Spleen (tissue), 11 donors: Measurements from ENCODE around the gene TUBA8. TPM values are rescaled to one million over a fixed set of nuclear protein-coding genes. Genes with fewer than 3 reads are reported as not detected.

Experiments
- polyA plus RNA-seq, 3 donors: library from polyadenylated mRNA; stranded (reverse); fragments of 200-250 nt; gene quantifications; one replicate each; pipeline ENCODE4 v1.2.1, GENCODE V29; 2013
- small RNA-seq, 4 donors: library from RNA; depleted of rRNA; stranded (forward); fragments of <200 nt; gene quantifications; one replicate each; pipeline ENCODE3, GENCODE V24; 2016
- total RNA-seq, 7 donors: library from RNA; depleted of rRNA in 3 of 7; stranded (reverse); fragments of >200 nt in 3 of 7; fragmentation: NEBNext Ultra II Directional in 4 of 7; extraction: Animal tissue kit (Norgen Biotek cat#: 25700) in 4 of 7; gene quantifications; one replicate each; pipeline versions ENCODE4 v1.1.0 to v1.2.1, GENCODE V29; 2016 to 2021
- donor health status: healthy with polysubstance abuse.
- donor health status: DM: no; HTN: no; CAD: no; lungs with moderate emphysema.
- donor health status: DM: no; HTN: no; CAD: no.
- donor health status: Bipolar disorder and iron deficiency.
- donor health status: healthy.
- donor health status: DM: no; HTN: no; CAD: no.
- donor health status: DM: yes; HTN: yes; CAD: no.

TUBA8 gene
- total and polyA plus RNA-seq, 10 donors: 2.2 to 5.7 (median 3.8) TPM

Small RNA genes lying within 50 kb of the gene (small RNA-seq; reads per million reads assigned to genes)
- gene AC016027.5: 0 reads per million in 4 donors

Other genes starting within 250 kb of the TUBA8 start
- gene MICAL3, start 86.2 kb upstream of the TUBA8 start, total RNA-seq: 100 to 1,000 TPM in 2 of 7 donors, 10 to 100 TPM in 5; 54.3 to 133 (median 92.1) TPM
- 10 to 100 TPM in 1 of 3 donors, 1 to 10 TPM in 2; 2.6 to 14.9 (median 3.1) TPM for gene MICAL3, start 86.2 kb upstream of the TUBA8 start, polyA plus RNA-seq
- gene PEX26, start 32.8 kb upstream of the TUBA8 start, total RNA-seq: 10 to 100 TPM; 29.2 to 41.0 (median 37.4) TPM
- gene PEX26, start 32.8 kb upstream of the TUBA8 start, polyA plus RNA-seq: 10 to 100 TPM in 1 of 3 donors, 1 to 10 TPM in 2; 5.1 to 22.7 (median 7.1) TPM
- 10 to 100 TPM in 1 of 7 donors, 1 to 10 TPM in 6; 3.9 to 12.0 (median 8.0) TPM for gene USP18, start 39.4 kb downstream of the TUBA8 start, total RNA-seq
- gene USP18, start 39.4 kb downstream of the TUBA8 start, polyA plus RNA-seq: 1 to 10 TPM; 3.3 to 7.8 (median 3.8) TPM